ENCODE results near the gene ADPRM.

DNA sequence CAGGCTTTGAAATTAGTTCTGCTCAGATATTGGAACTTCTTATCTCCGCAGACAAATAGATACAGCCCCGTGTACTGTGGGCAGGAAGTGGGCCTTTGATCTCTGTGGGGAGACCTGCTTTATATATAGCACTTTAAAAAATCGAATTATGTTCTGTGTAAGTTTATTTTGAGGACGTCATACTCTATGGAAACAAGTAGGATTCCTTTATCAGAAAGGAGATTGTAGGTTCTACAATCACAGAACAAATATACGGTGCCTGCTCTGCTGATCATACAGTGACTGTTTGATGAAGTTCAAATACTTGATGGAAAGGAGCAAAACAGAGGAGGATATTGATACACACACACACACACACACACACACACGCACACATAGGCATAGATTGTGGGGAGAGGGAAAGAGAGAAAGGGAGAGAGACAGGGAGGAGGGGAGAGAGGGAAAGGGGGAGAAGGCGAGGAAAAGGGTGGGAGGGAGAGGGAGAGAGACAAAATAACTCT lies 47.2 kb downstream of the ADPRM start:
- TF ChIP-seq CTCF (IDR thresholded peaks at IDR 0.05) (no peak), ZFX (IDR thresholded peaks at IDR 0.05; ENCODE audit: borderline replicate concordance) (no peak)
